Measurements from ENCODE around the gene RNF25.

DNA sequence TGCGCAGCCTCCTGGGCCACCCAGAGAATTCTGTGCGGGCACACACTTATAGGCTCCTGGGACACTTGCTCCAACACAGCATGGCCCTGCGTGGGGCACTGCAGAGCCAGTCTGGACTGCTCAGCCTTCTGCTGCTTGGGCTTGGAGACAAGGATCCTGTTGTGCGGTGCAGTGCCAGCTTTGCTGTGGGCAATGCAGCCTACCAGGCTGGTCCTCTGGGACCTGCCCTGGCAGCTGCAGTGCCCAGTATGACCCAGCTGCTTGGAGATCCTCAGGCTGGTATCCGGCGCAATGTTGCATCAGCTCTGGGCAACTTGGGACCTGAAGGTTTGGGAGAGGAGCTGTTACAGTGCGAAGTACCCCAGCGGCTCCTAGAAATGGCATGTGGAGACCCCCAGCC, 27.1 kb upstream of the RNF25 start:
- TF ChIP-seq, protein P1, sequence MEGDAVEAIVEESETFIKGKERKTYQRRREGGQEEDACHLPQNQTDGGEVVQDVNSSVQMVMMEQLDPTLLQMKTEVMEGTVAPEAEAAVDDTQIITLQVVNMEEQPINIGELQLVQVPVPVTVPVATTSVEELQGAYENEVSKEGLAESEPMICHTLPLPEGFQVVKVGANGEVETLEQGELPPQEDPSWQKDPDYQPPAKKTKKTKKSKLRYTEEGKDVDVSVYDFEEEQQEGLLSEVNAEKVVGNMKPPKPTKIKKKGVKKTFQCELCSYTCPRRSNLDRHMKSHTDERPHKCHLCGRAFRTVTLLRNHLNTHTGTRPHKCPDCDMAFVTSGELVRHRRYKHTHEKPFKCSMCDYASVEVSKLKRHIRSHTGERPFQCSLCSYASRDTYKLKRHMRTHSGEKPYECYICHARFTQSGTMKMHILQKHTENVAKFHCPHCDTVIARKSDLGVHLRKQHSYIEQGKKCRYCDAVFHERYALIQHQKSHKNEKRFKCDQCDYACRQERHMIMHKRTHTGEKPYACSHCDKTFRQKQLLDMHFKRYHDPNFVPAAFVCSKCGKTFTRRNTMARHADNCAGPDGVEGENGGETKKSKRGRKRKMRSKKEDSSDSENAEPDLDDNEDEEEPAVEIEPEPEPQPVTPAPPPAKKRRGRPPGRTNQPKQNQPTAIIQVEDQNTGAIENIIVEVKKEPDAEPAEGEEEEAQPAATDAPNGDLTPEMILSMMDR (IDR thresholded peaks at IDR 0.05; ENCODE audit: low read depth, low read length, poor library complexity, severe bottlenecking): no peak
- no peak for TF ChIP-seq EZH2phosphoT487 (IDR thresholded peaks at IDR 0.05; ENCODE audit: borderline replicate concordance, low read length)
